ENCODE measurements around the gene ATP11A. TPM values are rescaled to one million over a fixed set of nuclear protein-coding genes. Genes with fewer than 3 reads are reported as not detected.

Gene ATP11A
- total RNA-seq, 1 experiment from 2014 or later: 232 TPM

GRCh38 chr13:112896736-112897602, 207.1 kb downstream of the ATP11A start:
- H3K4me3 Mint-ChIP-seq (ENCODE audit: unreplicated experiment): no peak overlapping the region
- Histone ChIP-seq H3K36me3 (ENCODE audit: control insufficient read depth, insufficient read depth, low read length) (no peaks in the 10 kb centered on the region), H3K27me3 (replicated peaks; ENCODE audit: control insufficient read depth, insufficient read depth, low read length) (no peaks in the 10 kb centered on the region), H3K4me1 (peaks cover 21% of the 10 kb centered on the region), H3K9me3 (no peaks in the 10 kb centered on the region), H3K4me3 (ENCODE audit: low read depth, low read length) (no peak overlapping the region)
- H3K4me1 Mint-ChIP-seq (ENCODE audit: low read depth, unreplicated experiment): peaks cover 16% of the 10 kb centered on the region
- CTCF ChIA-PET: no interaction called here
- no peaks in the 10 kb centered on the region for H3K27me3 Mint-ChIP-seq (ENCODE audit: insufficient read depth, unreplicated experiment)
- no peaks in the 10 kb centered on the region for H3K9me3 Mint-ChIP-seq (ENCODE audit: unreplicated experiment)
- POLR2A ChIA-PET: no interaction called here
- no TSS peak for BruUV-seq (replicated peaks)
- intact Hi-C loops (cut with micrococcal nuclease; ENCODE audit: unreplicated experiment): no loop called here
- DNase-seq: peak in 1 of 2 experiments; percentile 23
- H3K36me3 Mint-ChIP-seq (ENCODE audit: insufficient read depth, unreplicated experiment): peaks cover 6% of the 10 kb centered on the region
- TF ChIP-seq, protein P1, sequence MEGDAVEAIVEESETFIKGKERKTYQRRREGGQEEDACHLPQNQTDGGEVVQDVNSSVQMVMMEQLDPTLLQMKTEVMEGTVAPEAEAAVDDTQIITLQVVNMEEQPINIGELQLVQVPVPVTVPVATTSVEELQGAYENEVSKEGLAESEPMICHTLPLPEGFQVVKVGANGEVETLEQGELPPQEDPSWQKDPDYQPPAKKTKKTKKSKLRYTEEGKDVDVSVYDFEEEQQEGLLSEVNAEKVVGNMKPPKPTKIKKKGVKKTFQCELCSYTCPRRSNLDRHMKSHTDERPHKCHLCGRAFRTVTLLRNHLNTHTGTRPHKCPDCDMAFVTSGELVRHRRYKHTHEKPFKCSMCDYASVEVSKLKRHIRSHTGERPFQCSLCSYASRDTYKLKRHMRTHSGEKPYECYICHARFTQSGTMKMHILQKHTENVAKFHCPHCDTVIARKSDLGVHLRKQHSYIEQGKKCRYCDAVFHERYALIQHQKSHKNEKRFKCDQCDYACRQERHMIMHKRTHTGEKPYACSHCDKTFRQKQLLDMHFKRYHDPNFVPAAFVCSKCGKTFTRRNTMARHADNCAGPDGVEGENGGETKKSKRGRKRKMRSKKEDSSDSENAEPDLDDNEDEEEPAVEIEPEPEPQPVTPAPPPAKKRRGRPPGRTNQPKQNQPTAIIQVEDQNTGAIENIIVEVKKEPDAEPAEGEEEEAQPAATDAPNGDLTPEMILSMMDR (IDR thresholded peaks at IDR 0.05; ENCODE audit: insufficient read depth in 1 of 2, low read depth in 1 of 2, low read length in 1 of 2, severe bottlenecking in 1 of 2, unreplicated experiment in 1 of 2): no peak
- no peak overlapping the region for H3K27ac Mint-ChIP-seq (ENCODE audit: unreplicated experiment)

DNA sequence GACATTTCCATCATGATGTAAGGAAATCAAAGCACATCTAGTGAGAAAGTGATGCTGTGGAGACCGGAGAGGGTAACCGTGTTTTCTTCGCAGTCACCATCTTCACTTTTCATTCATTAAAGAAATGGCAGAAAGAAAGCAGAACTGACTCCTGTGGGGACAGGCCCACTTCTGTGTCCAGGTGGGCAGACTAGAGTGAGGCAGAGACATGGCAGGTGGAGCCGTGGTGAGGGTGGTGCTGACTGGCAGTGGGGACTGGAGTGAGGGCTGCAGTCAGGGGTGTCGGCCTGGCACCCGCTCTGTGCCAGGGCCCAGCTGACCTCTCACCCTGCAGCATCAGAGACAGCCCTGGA, 207.7 kb downstream of the ATP11A start:
- H3K9me3 Mint-ChIP-seq (ENCODE audit: unreplicated experiment): no peaks in the 10 kb centered on the region
- H3K27me3 ChIP-seq (replicated peaks; ENCODE audit: control insufficient read depth, insufficient read depth, low read length): no peaks in the 10 kb centered on the region
- peaks cover 4% of the 10 kb centered on the region for H3K36me3 Mint-ChIP-seq (ENCODE audit: insufficient read depth, unreplicated experiment)
- ChIA-PET POLR2A (no interaction called here), CTCF (no interaction called here)
- H3K27me3 Mint-ChIP-seq (ENCODE audit: insufficient read depth, unreplicated experiment): no peaks in the 10 kb centered on the region
- intact Hi-C loops (cut with micrococcal nuclease; ENCODE audit: unreplicated experiment): no loop called here
- TF ChIP-seq, protein P1 (IDR thresholded peaks at IDR 0.05; ENCODE audit: insufficient read depth in 1 of 2, low read depth in 1 of 2, low read length in 1 of 2, severe bottlenecking in 1 of 2, unreplicated experiment in 1 of 2): no peak
- H3K4me3 Mint-ChIP-seq (ENCODE audit: unreplicated experiment): no peak overlapping the region
- H3K4me1 ChIP-seq: peaks cover 16% of the 10 kb centered on the region
- H3K4me1 Mint-ChIP-seq (ENCODE audit: low read depth, unreplicated experiment): peaks cover 12% of the 10 kb centered on the region
- H3K36me3 ChIP-seq (ENCODE audit: control insufficient read depth, insufficient read depth, low read length): no peaks in the 10 kb centered on the region
- H3K27ac Mint-ChIP-seq (ENCODE audit: unreplicated experiment): no peak overlapping the region
- H3K9me3 ChIP-seq: no peaks in the 10 kb centered on the region
- BruUV-seq (replicated peaks): no TSS peak
- H3K4me3 ChIP-seq (ENCODE audit: low read depth, low read length): no peak overlapping the region
- no peak for DNase-seq

DNA sequence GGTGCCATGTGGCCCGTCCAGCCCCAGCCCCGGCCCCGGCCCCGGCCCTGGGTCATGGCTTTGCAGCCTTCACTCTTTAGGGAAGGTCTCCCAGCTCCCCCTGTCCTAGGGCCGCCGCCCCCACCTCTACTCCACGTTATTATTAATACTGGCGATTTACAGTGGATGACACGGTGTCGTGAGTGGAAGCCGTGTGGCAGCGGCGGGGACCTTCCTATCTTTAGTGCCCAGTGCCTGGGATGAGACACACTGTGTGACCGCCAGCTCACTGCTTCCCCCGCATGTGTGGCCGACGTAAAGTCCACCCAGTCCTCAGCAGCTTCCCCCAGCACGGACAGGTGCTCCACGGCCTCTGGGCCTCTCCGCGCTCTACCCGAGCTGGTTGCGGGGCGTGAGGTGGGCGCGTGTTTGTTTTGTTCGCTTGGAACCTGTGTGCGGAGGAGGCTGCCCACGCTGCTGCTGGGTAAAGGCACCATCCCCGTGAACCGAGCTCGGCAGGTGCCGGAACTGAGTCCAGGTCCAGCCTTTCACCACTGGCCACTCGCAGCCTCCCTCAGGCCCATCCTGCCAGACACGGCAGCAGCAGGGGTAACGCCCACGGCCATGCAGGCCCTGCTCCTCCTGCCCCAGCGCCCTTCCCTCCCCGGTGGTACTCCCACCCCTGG, 208.2 kb downstream of the ATP11A start:
- intact Hi-C loops (cut with micrococcal nuclease; ENCODE audit: unreplicated experiment): no loop called here

More for the DNA sequence above, 208.2 kb downstream of the ATP11A start:
- no peaks in the 10 kb centered on the region for H3K27me3 Mint-ChIP-seq (ENCODE audit: insufficient read depth, unreplicated experiment)
- CTCF ChIA-PET: no interaction called here
- TF ChIP-seq, protein P1 (IDR thresholded peaks at IDR 0.05; ENCODE audit: insufficient read depth in 1 of 2, low read depth in 1 of 2, low read length in 1 of 2, severe bottlenecking in 1 of 2, unreplicated experiment in 1 of 2): no peak
- no peaks in the 10 kb centered on the region for H3K36me3 Mint-ChIP-seq (ENCODE audit: insufficient read depth, unreplicated experiment)
- Histone ChIP-seq H3K4me1 (peaks cover 11% of the 10 kb centered on the region), H3K9me3 (no peaks in the 10 kb centered on the region), H3K4me3 (ENCODE audit: low read depth, low read length) (no peak overlapping the region), H3K27me3 (replicated peaks; ENCODE audit: control insufficient read depth, insufficient read depth, low read length) (no peaks in the 10 kb centered on the region), H3K36me3 (ENCODE audit: control insufficient read depth, insufficient read depth, low read length) (no peaks in the 10 kb centered on the region)
- H3K9me3 Mint-ChIP-seq (ENCODE audit: unreplicated experiment): no peaks in the 10 kb centered on the region
- BruUV-seq (replicated peaks): no TSS peak
- POLR2A ChIA-PET: no interaction called here
- H3K4me1 Mint-ChIP-seq (ENCODE audit: low read depth, unreplicated experiment): peaks cover 7% of the 10 kb centered on the region
- no peak overlapping the region for H3K4me3 Mint-ChIP-seq (ENCODE audit: unreplicated experiment)
- peak in 1 of 2 experiments; percentile 33 for DNase-seq
- H3K27ac Mint-ChIP-seq (ENCODE audit: unreplicated experiment): no peak overlapping the region

All from Caco-2 (cell line).